SIG-M5 (cell line): Measurements from ENCODE around the gene PFKL.

Experiments used
- DNase-seq: peaks from one replicate; lab custom pipeline; 2025; lab: John Stamatoyannopoulos, UW

Gene PFKL

GRCh38 chr21:44299458-44300261 is at the start of gene PFKL:
PFKL (plus strand) TSS chr21:44300053; CDS start chr21:44300106, 53 bp downstream.
- DNase-seq = peak; percentile 61

DNA sequence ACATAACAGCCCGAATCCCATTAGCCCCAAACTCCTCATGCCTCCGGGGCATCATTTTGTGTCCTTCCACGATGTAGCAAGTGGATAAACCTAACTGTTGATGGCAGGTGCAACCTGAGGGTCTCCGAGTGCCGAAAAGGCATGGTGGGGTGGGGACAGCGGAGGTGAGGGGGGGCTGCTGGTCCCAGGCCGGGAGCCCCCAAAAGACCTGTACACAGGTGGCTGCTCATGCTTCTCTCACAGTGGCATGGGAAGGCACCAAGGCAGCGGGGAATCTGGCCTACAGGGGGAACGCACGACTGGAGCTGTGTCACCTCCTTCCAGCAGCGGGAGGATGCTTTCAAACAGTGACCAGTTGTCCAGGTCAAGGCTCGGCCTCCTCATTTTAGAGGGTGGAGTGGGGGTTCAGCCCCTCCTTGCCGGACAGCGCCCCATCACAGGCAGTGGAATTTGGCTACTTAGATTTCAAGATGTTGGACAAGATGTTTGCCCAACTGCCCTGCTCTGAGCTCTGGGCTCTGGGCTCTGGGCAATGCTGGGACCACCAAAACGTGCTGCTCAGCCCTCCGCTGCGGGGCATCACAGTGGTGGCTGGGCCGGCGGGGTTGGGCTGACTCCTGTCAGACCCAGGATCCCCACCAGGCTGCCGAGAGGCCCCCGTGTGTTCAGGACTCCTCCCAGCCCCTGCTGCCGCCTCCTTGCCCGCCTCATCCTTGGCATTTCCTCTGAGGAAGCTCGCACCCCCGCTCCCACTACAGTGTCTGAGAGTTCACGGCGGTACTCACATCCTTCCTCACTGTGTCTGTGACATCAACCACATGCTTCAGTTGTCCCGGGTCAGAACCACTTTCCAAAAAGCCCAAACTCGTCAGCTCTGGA is 45.8 kb upstream of the PFKL start:
- DNase-seq = no peak

DNA sequence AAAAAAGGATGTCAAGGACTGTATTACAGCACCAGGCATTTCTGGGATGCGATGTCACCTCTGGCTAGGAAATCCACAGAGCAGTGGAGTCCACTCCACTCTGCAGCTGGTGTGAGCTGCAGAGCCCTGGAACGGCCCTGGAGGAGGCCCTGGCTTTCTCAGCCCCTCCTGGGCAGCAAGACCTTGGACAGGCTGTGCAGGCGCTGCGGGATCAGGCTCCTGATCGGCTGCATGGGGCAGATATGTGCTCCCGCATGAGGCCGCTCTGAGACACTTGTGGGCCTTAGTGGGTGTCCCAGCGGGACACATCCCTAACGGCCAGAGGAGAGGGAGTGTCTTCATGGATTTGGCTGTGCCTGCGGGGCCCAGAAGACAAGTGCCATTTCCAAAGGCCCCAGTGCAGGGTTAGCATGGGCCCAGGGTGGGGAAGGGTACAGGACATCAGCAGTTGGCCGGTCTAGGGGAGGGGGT is 44.3 kb upstream of the PFKL start:
- no peak for DNase-seq

- DNase-seq = no peak
Measured at GRCh38 chr21:44258056-44258725, 41.7 kb upstream of the PFKL start.

DNA sequence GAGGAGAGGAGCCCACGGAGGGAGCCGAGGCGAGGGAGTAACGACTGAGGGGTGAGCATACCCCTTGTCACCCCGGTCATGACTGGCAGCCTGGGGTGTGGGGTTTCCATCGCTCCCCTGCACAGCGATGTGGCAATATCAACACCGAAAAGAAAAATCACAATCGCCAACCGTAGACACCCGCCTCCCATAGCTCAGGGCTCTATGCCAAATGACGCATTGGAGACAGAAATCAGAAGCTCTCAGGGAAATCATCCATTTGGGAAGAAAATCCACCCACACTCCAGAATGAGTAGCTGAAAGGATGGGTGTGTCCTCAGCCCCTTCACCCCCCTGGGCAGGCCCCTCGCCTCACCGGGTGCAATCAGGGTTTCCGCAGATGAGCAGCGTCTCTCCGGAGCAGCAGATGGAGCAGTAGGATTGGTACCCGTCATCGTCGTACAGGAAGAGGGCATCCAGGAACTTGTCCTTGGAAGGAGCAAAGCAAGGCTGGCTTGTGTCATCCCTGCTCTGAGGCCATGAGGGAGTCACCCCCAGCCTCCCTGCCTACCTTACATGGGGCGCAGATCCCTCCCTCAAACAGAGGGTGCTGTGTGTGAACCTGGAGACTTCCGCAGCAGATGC is 40.7 kb upstream of the PFKL start:
- no peak for DNase-seq

DNA sequence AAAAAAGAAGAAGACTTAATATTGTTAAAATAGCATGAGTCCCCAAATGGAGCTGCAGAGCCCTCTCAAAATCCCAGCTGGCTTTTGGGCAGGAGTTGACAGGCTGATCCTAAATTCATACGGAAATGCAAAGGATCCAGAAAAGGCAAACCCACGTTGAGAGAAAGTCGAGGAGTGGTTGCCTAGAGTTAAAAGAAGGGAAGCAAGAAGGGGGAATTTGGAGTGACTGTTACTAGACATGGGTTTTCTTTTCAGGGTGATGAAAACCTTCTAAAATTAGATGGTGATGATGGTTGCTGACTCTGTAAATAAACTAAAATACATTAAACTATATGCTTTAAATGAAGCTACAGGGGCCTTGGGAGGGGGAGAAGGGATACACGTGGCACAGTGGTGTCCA is 39.8 kb upstream of the PFKL start:
- no peak for DNase-seq

- DNase-seq = no peak
Measured at GRCh38 chr21:44260791-44261631, 38.8 kb upstream of the PFKL start.

DNA sequence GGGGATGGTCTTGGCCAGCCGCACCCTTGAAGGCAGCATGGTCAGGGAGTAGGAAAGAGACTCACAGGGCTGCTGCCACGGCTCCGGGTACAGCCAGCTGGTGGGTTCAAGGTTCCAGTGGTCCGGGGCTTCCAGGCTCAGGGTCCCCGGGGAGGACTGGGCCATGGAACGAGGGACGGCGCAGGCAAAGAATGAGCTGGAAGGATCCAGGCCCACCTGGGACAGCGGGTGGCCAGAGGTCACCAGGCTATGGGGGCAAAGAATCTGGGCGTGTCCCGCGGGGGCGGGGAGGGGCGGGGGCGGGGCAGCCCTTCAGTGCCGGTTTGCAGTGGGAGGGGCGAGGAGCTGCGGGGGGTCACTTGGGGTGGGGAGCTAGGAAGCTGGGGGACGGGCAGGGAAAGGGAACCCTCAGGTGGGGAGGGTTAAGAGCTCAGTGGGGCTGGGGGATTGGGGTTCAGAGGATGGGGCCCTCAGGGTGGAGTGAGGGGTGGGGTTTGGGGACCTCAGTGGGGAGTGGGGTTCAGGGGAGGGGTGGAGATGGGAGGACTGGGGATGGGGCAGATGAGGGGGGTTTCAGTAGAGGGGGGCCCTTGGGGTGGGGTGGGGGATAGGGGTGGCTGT is 38.1 kb upstream of the PFKL start, which contains the start of gene DNMT3L:
Gene DNMT3L, minus strand, starts transcription at position 223 of the 621 bp plus-strand sequence. CDS start 638 bp downstream, outside the sequence.
- no peak for DNase-seq

GRCh38 chr21:44262338-44263056 is 37.4 kb upstream of the PFKL start:
- DNase-seq = no peak

DNA sequence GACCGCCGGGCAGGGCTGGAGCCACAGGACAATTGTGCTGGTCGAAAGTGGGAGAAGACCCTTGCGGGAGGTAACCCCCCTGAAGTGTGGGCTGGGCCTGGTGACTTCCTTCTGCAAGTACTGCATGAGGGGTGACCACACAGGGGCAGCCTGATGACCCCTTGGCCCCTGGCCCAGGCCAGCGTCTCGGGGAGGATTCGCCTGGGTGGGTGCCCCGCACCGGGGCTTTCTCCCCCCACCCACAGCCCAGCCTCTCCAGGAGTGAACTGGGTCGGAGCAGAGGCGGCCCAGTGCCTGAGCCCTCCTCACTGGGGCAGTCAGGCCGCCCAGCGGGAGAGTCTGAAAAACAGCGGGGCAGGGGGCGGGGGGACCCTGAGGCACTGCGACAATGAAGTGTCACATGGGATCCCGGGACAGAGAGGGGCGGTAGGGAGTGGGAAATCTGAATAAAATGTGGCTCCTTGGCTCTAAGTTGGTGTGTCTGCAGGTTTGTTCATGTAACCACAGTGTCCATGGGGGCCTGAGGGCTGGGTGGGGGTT is 36.6 kb upstream of the PFKL start:
- no peak for DNase-seq

- no peak for DNase-seq
Measured at GRCh38 chr21:44263768-44264167, 36.1 kb upstream of the PFKL start.

DNA sequence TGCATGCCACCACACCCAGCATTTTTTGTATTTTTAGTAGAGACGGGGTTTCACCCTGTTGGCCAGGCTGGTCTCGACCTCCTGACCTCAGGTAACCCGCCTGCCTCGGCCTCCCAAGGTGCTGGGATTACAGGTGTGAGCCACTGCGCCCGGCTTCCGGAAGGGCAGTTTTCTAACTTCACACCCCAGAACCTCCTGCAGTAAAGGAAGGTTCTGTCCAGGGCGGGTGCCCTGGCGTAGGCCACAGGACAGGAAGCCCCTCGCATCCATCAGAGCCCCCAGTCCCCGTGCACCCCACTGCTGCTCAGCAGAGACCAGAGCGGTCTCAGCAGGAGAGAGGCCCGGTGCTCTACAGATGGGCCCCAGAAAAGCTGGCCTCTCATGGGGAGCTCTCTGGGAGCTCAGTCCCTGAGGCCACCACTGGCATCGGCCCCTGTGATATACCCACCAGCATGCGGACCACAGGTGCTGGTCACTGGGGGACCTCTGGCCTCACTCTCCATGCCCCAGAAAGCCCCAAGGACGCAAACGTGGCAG is 34.1 kb upstream of the PFKL start:
- no peak for DNase-seq

DNA sequence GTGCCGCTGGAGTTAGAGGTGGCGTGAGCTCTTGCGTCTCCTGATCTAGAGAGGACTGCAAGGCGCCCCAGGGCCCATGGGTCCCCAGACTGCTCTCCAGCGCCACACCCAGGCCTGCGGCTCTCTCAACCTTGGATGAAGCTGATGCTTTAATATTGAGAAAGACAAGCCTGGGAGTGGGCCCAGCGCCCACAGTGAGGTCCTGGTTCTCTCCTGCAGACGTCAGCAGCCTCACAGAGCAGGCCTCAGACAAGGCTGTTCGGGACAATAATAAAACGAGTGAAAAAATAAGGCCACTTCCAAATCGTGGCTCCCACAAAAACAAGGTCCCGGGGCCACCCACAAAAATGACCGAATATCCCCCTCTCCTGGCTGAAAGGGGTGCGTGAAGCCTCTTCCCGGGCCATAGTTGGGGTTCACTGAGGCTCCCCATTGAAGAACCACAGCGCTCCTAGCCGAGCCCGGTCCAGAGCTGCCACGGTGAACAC is 32.2 kb upstream of the PFKL start:
- no peak for DNase-seq

DNA sequence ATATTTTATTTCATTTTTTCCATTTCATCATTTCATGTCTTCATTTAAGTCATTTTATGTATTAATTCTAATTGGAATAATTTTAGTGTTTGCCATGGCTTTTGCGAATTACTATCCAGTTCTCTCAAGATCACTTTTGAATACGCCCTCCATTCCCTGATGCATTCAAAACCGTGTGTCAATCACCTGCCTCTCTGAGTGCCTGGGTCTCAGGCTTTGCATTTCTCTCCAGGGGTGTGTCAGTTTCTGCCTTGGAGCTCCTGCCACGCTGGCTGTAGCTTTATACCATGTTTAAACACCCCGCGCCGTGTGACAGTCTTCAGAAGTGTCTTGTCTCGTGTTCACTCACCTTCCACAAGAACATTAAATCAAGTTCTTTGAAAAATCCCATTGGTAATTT is 30.8 kb upstream of the PFKL start:
- DNase-seq = no peak

GRCh38 chr21:44271558-44272283 is 28.1 kb upstream of the PFKL start:
- DNase-seq = no peak

GRCh38 chr21:44272284-44272858 is 27.5 kb upstream of the PFKL start:
- no peak for DNase-seq

DNA sequence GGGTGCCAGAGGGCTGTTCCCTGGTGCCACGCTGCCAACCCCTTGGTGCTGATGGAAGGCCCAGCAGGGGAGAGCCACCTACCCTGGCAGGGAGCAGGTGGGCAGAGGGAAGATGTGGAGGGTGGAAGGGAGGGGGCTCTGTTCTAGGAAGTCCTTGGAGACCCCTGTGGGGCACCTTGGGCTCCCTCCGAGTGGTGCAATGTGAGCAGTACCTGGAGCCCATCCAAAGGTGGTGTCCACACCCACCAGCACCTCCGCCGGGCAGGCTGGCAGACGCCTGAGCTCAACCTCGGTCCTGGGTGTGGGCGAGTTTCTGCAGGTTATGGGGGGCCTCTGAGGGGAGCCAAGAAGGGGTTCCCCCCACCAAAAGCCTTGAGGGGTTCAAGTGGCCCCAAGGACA is 26.8 kb upstream of the PFKL start:
- no peak for DNase-seq

DNA sequence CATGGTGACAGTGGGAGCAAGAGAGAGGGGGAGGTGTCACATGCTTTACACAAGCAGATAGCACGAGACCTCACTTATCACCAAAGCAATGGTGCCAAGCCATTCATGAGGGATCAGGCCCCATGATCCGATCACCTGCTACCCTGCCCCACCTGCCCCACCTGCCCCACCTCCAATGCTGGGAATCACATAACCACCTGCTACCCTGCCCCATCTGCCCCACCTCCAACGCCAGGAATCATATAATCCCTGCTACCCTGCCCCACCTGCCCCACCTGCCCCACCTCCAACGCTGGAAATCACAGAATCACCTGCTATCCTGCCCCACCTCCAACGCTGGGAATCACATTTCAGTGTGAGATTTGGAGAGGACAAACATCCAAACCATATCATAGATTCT is 24.8 kb upstream of the PFKL start:
- DNase-seq = no peak
